Thoracic aorta (tissue), 2 donors: ENCODE results near the gene ATE1. TPM values are rescaled to one million over a fixed set of nuclear protein-coding genes. Genes with fewer than 3 reads are reported as not detected.

ENCODE experiments used
- ATAC-seq: fragments of 150-250 bp; one replicate; pipeline ENCODE4 v1.8.0; 2017; ENCODE audit warnings: low read depth; ENCODE audit not compliant: insufficient number of reproducible peaks, low FRiP score
- DNase-seq: peaks from one replicate; pipeline ENCODE4 v3.0.0-alpha.2; 2020; ENCODE audit warnings: low spot score
- H3K27ac ChIP-seq, 2 donors: fragments of 200-600 bp; sonication (generic); 1 replicate in 1 of 2; 2 replicates in 1 of 2; pipeline ENCODE4 v1.5.1; 2016; ENCODE audit warnings: mild to moderate bottlenecking in 2 of 2, moderate library complexity in 2 of 2
- H3K27me3 ChIP-seq: fragments of 200-600 bp; sonication (generic); replicated peaks from 2 replicates; pipeline ENCODE4 v1.6.0; 2016; ENCODE audit warnings: mild to moderate bottlenecking; ENCODE audit not compliant: insufficient read depth
- H3K36me3 ChIP-seq: fragments of 200-600 bp; sonication (generic); one replicate; pipeline ENCODE4 v1.5.1; 2016
- H3K4me1 ChIP-seq, 2 donors: fragments of 200-600 bp; sonication (generic); 1 replicate in 1 of 2; 2 replicates in 1 of 2; pipeline versions ENCODE4 v1.5.1 to v1.6.0; 2016; ENCODE audit warnings: low read depth in 2 of 2, mild to moderate bottlenecking in 1 of 2; ENCODE audit not compliant: control insufficient read depth in 1 of 2
- H3K4me3 ChIP-seq: fragments of 200-600 bp; sonication (generic); 2 replicates; pipeline ENCODE4 v1.5.1; 2016; ENCODE audit warnings: mild to moderate bottlenecking
- H3K9me3 ChIP-seq: fragments of 200-600 bp; sonication (generic); 2 replicates; pipeline ENCODE4 v1.5.1; 2016
- CTCF ChIP-seq: fragments of 200-600 bp; sonication (generic); IDR thresholded peaks from one replicate; pipeline ENCODE4 v1.5.1; 2019; ENCODE audit warnings: antibody characterized with exemption
- total RNA-seq, 2 donors: library from RNA; depleted of rRNA; stranded (reverse); fragments of >200 nt; gene quantifications; one replicate each; pipeline versions ENCODE4 v1.1.0 to v1.2.3, GENCODE V29; 2016

The ATE1 gene
- total RNA-seq, result 10 to 100 TPM; 14.8 to 27.4 TPM

- Histone ChIP-seq H3K9me3 (no peaks in the 10 kb centered on the region), H3K27me3 (no peaks in the 10 kb centered on the region), H3K4me3 (peak within 1 kb of the TSS; percentile 89), H3K36me3 (no peaks in the 10 kb centered on the region), H3K4me1 (peaks cover 15 to 28% of the 10 kb centered on the region in 2 donors), H3K27ac (peak within 1 kb of the TSS; percentile 93 to 96)
- DNase-seq (peak; percentile 73), ATAC-seq (peak; percentile 94)
- TF ChIP-seq CTCF, result no peak
Measured at GRCh38 chr10:121927841-121928527, at the start of gene ATE1. Gene ATE1 (minus strand): TSS chr10:121928031. CDS start chr10:121927949, 82 bp downstream.

GRCh38 chr10:121976607-121977006, 48.8 kb upstream of the ATE1 start:
- Histone ChIP-seq H3K9me3 (no peaks in the 10 kb centered on the region), H3K36me3 (no peaks in the 10 kb centered on the region), H3K27ac (no peak overlapping the region), H3K4me3 (no peak overlapping the region), H3K4me1 (peaks cover 10 to 28% of the 10 kb centered on the region in 2 donors), H3K27me3 (no peaks in the 10 kb centered on the region)
- ATAC-seq (no peak), DNase-seq (no peak)
- TF ChIP-seq CTCF, result no peak

- Histone ChIP-seq H3K27ac (peak overlapping the region; percentile 95), H3K4me3 (peak overlapping the region; percentile 91), H3K4me1 (peaks cover 10 to 28% of the 10 kb centered on the region in 2 donors), H3K27me3 (no peaks in the 10 kb centered on the region), H3K9me3 (no peaks in the 10 kb centered on the region), H3K36me3 (no peaks in the 10 kb centered on the region)
- DNase-seq (no peak), ATAC-seq (no peak)
- peak; percentile 64 for TF ChIP-seq CTCF
Measured at GRCh38 chr10:121975295-121976086, 47.7 kb upstream of the ATE1 start.

GRCh38 chr10:121974535-121975294, 46.9 kb upstream of the ATE1 start, which contains the start of gene NSMCE4A:
Gene NSMCE4A (minus strand): TSS chr10:121975217. CDS start chr10:121975165, 52 bp downstream.
- ATAC-seq (peak; percentile 85), DNase-seq (no peak)
- Histone ChIP-seq H3K4me1 (peaks cover 10 to 28% of the 10 kb centered on the region in 2 donors), H3K9me3 (no peaks in the 10 kb centered on the region), H3K36me3 (no peaks in the 10 kb centered on the region), H3K27ac (peak within 1 kb of the TSS; percentile 95), H3K4me3 (peak within 1 kb of the TSS; percentile 91), H3K27me3 (no peaks in the 10 kb centered on the region)
- no peak for TF ChIP-seq CTCF
